H9 (cell line): ENCODE results near the gene HOXD8. TPM values are rescaled to one million over a fixed set of nuclear protein-coding genes. Genes with fewer than 3 reads are reported as not detected.

Experiments
- DNase-seq: peaks from one replicate; pipeline ENCODE4 v3.0.0-alpha.2; 2017
- H2AFZ ChIP-seq: one replicate; pipeline ENCODE4 v1.6.1; 2013; ENCODE audit warnings: mild to moderate bottlenecking, low read length, control low read depth, moderate library complexity
- H2AK5ac ChIP-seq: 2 replicates; pipeline ENCODE4 v1.6.1; 2013; ENCODE audit warnings: low read length, control low read depth, mixed read lengths; ENCODE audit not compliant: insufficient read length
- H2BK120ac ChIP-seq: one replicate; pipeline ENCODE4 v1.6.1; 2013; ENCODE audit warnings: low read depth, mild to moderate bottlenecking, low read length, control low read depth, inconsistent platforms; ENCODE audit not compliant: poor library complexity, severe bottlenecking
- H2BK12ac ChIP-seq: 2 replicates; pipeline ENCODE4 v1.6.1; 2013; ENCODE audit warnings: low read length, control low read depth, mixed read lengths, low read depth; ENCODE audit not compliant: insufficient read length
- H2BK15ac ChIP-seq: 2 replicates; pipeline ENCODE4 v1.6.1; 2013; ENCODE audit warnings: low read depth, low read length, control low read depth
- H2BK20ac ChIP-seq: one replicate; pipeline ENCODE4 v1.6.1; 2013; ENCODE audit warnings: low read depth, mild to moderate bottlenecking, low read length, control low read depth, inconsistent platforms; ENCODE audit not compliant: poor library complexity, severe bottlenecking
- H2BK5ac ChIP-seq: 2 replicates; pipeline ENCODE4 v1.6.1; 2013; ENCODE audit warnings: low read length, control low read depth, mixed read lengths; ENCODE audit not compliant: insufficient read length
- H3K14ac ChIP-seq: 2 replicates; pipeline ENCODE4 v1.6.1; 2013; ENCODE audit warnings: low read length, control low read depth; ENCODE audit not compliant: insufficient read depth
- H3K18ac ChIP-seq: 2 replicates; pipeline ENCODE4 v1.6.1; 2013; ENCODE audit warnings: low read depth, mild to moderate bottlenecking, mixed read lengths, low read length, control low read depth; ENCODE audit not compliant: insufficient read length
- H3K23ac ChIP-seq: 2 replicates; pipeline ENCODE4 v1.6.1; 2013; ENCODE audit warnings: low read length, control low read depth, mixed read lengths, low read depth; ENCODE audit not compliant: insufficient read length
- H3K23me2 ChIP-seq: 2 replicates; pipeline ENCODE4 v1.6.1; 2013; ENCODE audit warnings: low read depth, mild to moderate bottlenecking, mixed read lengths, low read length, control low read depth; ENCODE audit not compliant: insufficient read length, poor library complexity, severe bottlenecking
- H3K27ac ChIP-seq: 2 replicates; pipeline ENCODE4 v1.5.1; 2013; ENCODE audit warnings: low read length, control low read depth, mixed read lengths, low read depth; ENCODE audit not compliant: insufficient read length
- H3K27me3 ChIP-seq: 2 replicates; pipeline ENCODE4 v1.6.1; 2013; ENCODE audit warnings: low read length, control low read depth, inconsistent platforms; ENCODE audit not compliant: insufficient read depth
- H3K4ac ChIP-seq: 2 replicates; pipeline ENCODE4 v1.6.1; 2013; ENCODE audit warnings: low read depth, mild to moderate bottlenecking, control low read depth, inconsistent platforms, low read length, moderate library complexity
- H3K4me1 ChIP-seq: 2 replicates; pipeline ENCODE4 v1.6.1; 2013; ENCODE audit warnings: low read length, control low read depth, inconsistent platforms; ENCODE audit not compliant: insufficient read depth
- H3K4me2 ChIP-seq: 2 replicates; pipeline ENCODE4 v1.6.1; 2013; ENCODE audit warnings: low read length, control low read depth, mixed read lengths; ENCODE audit not compliant: insufficient read length, insufficient read depth
- H3K56ac ChIP-seq: 2 replicates; pipeline ENCODE4 v1.6.1; 2013; ENCODE audit warnings: low read depth, mild to moderate bottlenecking, mixed read lengths, low read length, control low read depth; ENCODE audit not compliant: insufficient read length
- H3K79me1 ChIP-seq: 2 replicates; pipeline ENCODE4 v1.6.1; 2013; ENCODE audit warnings: low read depth, mild to moderate bottlenecking, moderate library complexity, low read length, control low read depth, inconsistent platforms; ENCODE audit not compliant: insufficient read depth, poor library complexity, severe bottlenecking
- H3K79me2 ChIP-seq: 2 replicates; pipeline ENCODE4 v1.6.1; 2013; ENCODE audit warnings: low read length, control low read depth, inconsistent platforms; ENCODE audit not compliant: insufficient read depth
- H3K9ac ChIP-seq: 2 replicates; pipeline ENCODE4 v1.6.1; 2013; ENCODE audit warnings: low read length, control low read depth, mixed read lengths; ENCODE audit not compliant: insufficient read length; ENCODE audit errors: extremely low read depth
- H3K9me3 ChIP-seq: one replicate; pipeline ENCODE4 v1.6.1; 2013; ENCODE audit warnings: low read depth, low read length, inconsistent platforms; ENCODE audit not compliant: control insufficient read depth
- H3T11ph ChIP-seq: one replicate; pipeline ENCODE4 v1.6.1; 2013; ENCODE audit warnings: mild to moderate bottlenecking, low read length, control low read depth, inconsistent platforms
- H4K20me1 ChIP-seq: one replicate; pipeline ENCODE4 v1.6.1; 2013; ENCODE audit not compliant: control insufficient read depth, insufficient read length, insufficient read depth
- H4K5ac ChIP-seq: 2 replicates; pipeline ENCODE4 v1.6.1; 2013; ENCODE audit warnings: low read depth, mild to moderate bottlenecking, mixed read lengths, low read length, control low read depth; ENCODE audit not compliant: insufficient read length
- H4K8ac ChIP-seq: replicated peaks from 2 replicates; pipeline ENCODE4 v1.6.1; 2013; ENCODE audit warnings: low read length, control low read depth, mixed read lengths, low read depth; ENCODE audit not compliant: insufficient read length
- H4K91ac ChIP-seq: 2 replicates; pipeline ENCODE4 v1.6.1; 2013; ENCODE audit warnings: low read depth, mild to moderate bottlenecking, moderate library complexity, mixed read lengths, low read length, control low read depth; ENCODE audit not compliant: insufficient read length
- H3K27ac Mint-ChIP-seq, 3 experiments: 2 replicates in 2 of 3; 3 replicates in 1 of 3; pipeline ENCODE4 v1.8.0; 2020 to 2021; ENCODE audit warnings: mixed read lengths in 3 of 3, mild to moderate bottlenecking in 1 of 3, moderate library complexity in 1 of 3
- H3K27me3 Mint-ChIP-seq: 2 replicates; pipeline ENCODE4 v1.8.0; 2021; ENCODE audit warnings: low read depth, mild to moderate bottlenecking, moderate library complexity, mixed read lengths
- H3K36me3 Mint-ChIP-seq, 3 experiments: 2 replicates in 2 of 3; 3 replicates in 1 of 3; pipeline ENCODE4 v1.8.0; 2020 to 2021; ENCODE audit warnings: low read depth in 3 of 3, mixed read lengths in 3 of 3; ENCODE audit not compliant: insufficient read depth in 1 of 3
- H3K4me1 Mint-ChIP-seq, 2 experiments: 2 replicates each; pipeline ENCODE4 v1.8.0; 2020; ENCODE audit warnings: mixed read lengths in 2 of 2
- H3K4me3 Mint-ChIP-seq, 2 experiments: 2 replicates in 1 of 2; 3 replicates in 1 of 2; pipeline ENCODE4 v1.8.0; 2020 to 2021; ENCODE audit warnings: mild to moderate bottlenecking in 2 of 2, mixed read lengths in 2 of 2, moderate library complexity in 1 of 2
- H3K9me3 Mint-ChIP-seq, 2 experiments: 2 replicates in 1 of 2; 3 replicates in 1 of 2; pipeline ENCODE4 v1.8.0; 2020; ENCODE audit warnings: mild to moderate bottlenecking in 2 of 2, mixed read lengths in 2 of 2, moderate library complexity in 1 of 2
- CTCF ChIP-seq: fragments of 200-600 bp; sonication (generic); conservative IDR thresholded peaks from 3 replicates; pipeline ENCODE4 v1.8.0; 2021; ENCODE audit warnings: antibody characterized with exemption, mild to moderate bottlenecking
- WGBS: extraction: QIAGEN DNeasy Blood & Tissue Kit; methylation state at CpG from one replicate; pipeline ENCODE4 v1.1.7; 2013; ENCODE audit warnings: missing lambda C conversion rate, low lambda C conversion rate, mixed read lengths; ENCODE audit not compliant: insufficient read length; ENCODE audit errors: extremely low coverage; 5-methylcytosine and 5-hydroxymethylcytosine counted together
- total RNA-seq: library from RNA; stranded (reverse); gene quantifications from 2 replicates; pipeline ENCODE4 v1.2.1, GENCODE V29; 2021

HOXD8 gene
- total RNA-seq, 1 experiment from 2014 or later: not detected

DNA sequence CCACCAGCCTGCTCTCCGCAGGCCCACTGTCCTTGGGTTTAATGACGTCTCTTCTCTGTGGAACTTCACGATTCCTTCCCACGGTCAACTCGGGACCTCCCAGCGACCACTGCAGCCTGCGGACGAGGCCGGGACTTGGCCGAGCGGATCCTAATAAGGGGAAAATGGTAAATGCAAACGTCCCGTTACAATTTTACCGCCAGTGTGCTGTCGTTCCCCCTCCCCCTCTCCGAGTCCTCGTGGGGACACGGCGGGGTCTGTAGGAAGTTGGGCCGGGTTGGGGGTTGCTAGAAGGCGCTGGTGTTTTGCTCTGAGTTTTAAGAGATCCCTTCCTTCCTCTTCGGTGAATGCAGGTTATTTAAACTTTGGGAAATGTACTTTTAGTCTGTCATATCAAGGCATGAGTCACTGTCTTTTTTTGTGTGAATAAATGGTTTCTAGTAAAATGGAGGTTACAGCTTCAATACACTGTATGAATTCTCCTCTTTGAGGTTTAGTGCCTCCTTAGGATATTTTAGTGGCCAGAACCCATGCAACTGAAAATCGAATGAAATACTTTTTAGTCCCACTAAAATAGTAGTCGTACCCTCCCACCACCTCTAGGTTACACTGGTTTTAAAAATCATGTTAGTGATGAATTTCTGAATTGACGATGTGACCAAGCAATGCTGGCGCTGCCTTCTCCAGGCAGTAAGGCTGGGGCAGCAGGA, 20.2 kb upstream of the HOXD8 start:
- H3K4ac ChIP-seq: no peak overlapping the region
- no CpG with 5 or more reads among the region's 26 CpGs for WGBS
- H4K8ac ChIP-seq: no peak overlapping the region
- H2AK5ac ChIP-seq: no peak overlapping the region
- no peak overlapping the region for H3K14ac ChIP-seq
- H2BK120ac ChIP-seq: no peak overlapping the region
- Mint-ChIP-seq H3K4me1 (peaks cover 11 to 39% of the 10 kb centered on the region in 2 experiments), H3K9me3 (peaks cover 0 to 18% of the 10 kb centered on the region in 2 experiments), H3K4me3 (0 out of 5 replicates have a peak overlapping the region, but pooled peaks of 1 of the 2 experiments have one; percentile 6), H3K27me3 (peaks cover 96% of the 10 kb centered on the region), H3K27ac (no peak overlapping the region), H3K36me3 (no peaks in the 10 kb centered on the region; a peak in 2 of 7 replicates)
- H2BK15ac ChIP-seq: no peak overlapping the region
- no peaks in the 10 kb centered on the region for H3K4me1 ChIP-seq
- no peak overlapping the region for H2BK20ac ChIP-seq
- H3K56ac ChIP-seq: no peak overlapping the region
- peak; percentile 23 for DNase-seq
- no peak overlapping the region for H3K4me2 ChIP-seq
- H3T11ph ChIP-seq: no peak overlapping the region
- no peak overlapping the region for H3K18ac ChIP-seq
- no peaks in the 10 kb centered on the region for H3K23me2 ChIP-seq
- H2AFZ ChIP-seq: no peak overlapping the region
- H3K79me2 ChIP-seq: no peaks in the 10 kb centered on the region
- peaks cover 93% of the 10 kb centered on the region for H3K27me3 ChIP-seq
- H3K27ac ChIP-seq: no peak overlapping the region
- no peak overlapping the region for H4K91ac ChIP-seq
- H3K9ac ChIP-seq: no peak overlapping the region
- H4K20me1 ChIP-seq: no peaks in the 10 kb centered on the region
- H3K9me3 ChIP-seq: no peaks in the 10 kb centered on the region
- H2BK12ac ChIP-seq: no peak overlapping the region
- no peak overlapping the region for H3K23ac ChIP-seq
- no peak overlapping the region for H4K5ac ChIP-seq
- no peak overlapping the region for H2BK5ac ChIP-seq
- no peaks in the 10 kb centered on the region for H3K79me1 ChIP-seq
- TF ChIP-seq CTCF: no peak
